ENCODE results near the gene WDR35. TPM values are rescaled to one million over a fixed set of nuclear protein-coding genes. Genes with fewer than 3 reads are reported as not detected.

WDR35 gene
- total RNA-seq, 1 donor = 18.1 TPM

- Histone ChIP-seq H3K4me1 (ENCODE audit: insufficient read depth, low read length) (peaks cover 10% of the 10 kb centered on the region), H3K4me2 (ENCODE audit: insufficient read depth, low read length) (no peak overlapping the region), H3K36me3 (ENCODE audit: insufficient read depth, low read length) (no peaks in the 10 kb centered on the region), H3K79me2 (ENCODE audit: insufficient read depth, low read length) (peaks cover 2% of the 10 kb centered on the region), H2AFZ (ENCODE audit: low read length) (no peak overlapping the region), H3K4me3 (ENCODE audit: insufficient read depth, low read length) (no peak overlapping the region), H3K27me3 (ENCODE audit: insufficient read depth, low read length) (no peaks in the 10 kb centered on the region), H4K20me1 (ENCODE audit: insufficient read depth, low read length) (no peaks in the 10 kb centered on the region), H3K9me3 (ENCODE audit: low read depth, low read length) (no peaks in the 10 kb centered on the region), H3K27ac (ENCODE audit: low read depth, low read length) (no peak overlapping the region)
- no peak for TF ChIP-seq CTCF (IDR thresholded peaks at IDR 0.05; ENCODE audit: extremely low read depth, low read depth, low read length)
- DNase-seq (ENCODE audit: insufficient read length, low spot score, missing footprints) = no peak
These were observed 102.4 kb downstream of the WDR35 start for GRCh38 chr2:19887510-19887909.

- no peak overlapping the region for H3K27ac ChIP-seq (ENCODE audit: low read depth, low read length)
- no peaks in the 10 kb centered on the region for H3K27me3 ChIP-seq (ENCODE audit: insufficient read depth, low read length)
- H2AFZ ChIP-seq (ENCODE audit: low read length) = no peak overlapping the region
- no peaks in the 10 kb centered on the region for H4K20me1 ChIP-seq (ENCODE audit: insufficient read depth, low read length)
- H3K4me3 ChIP-seq (ENCODE audit: insufficient read depth, low read length) = no peak overlapping the region
- peaks cover 10% of the 10 kb centered on the region for H3K4me1 ChIP-seq (ENCODE audit: insufficient read depth, low read length)
- no peaks in the 10 kb centered on the region for H3K36me3 ChIP-seq (ENCODE audit: insufficient read depth, low read length)
- no peaks in the 10 kb centered on the region for H3K79me2 ChIP-seq (ENCODE audit: insufficient read depth, low read length)
- H3K4me2 ChIP-seq (ENCODE audit: insufficient read depth, low read length) = no peak overlapping the region
- no peaks in the 10 kb centered on the region for H3K9me3 ChIP-seq (ENCODE audit: low read depth, low read length)
- no peak for DNase-seq (ENCODE audit: insufficient read length, low spot score, missing footprints)
- TF ChIP-seq CTCF (IDR thresholded peaks at IDR 0.05; ENCODE audit: extremely low read depth, low read depth, low read length) = no peak
These were observed 103.6 kb downstream of the WDR35 start for GRCh38 chr2:19886261-19886660.

- Histone ChIP-seq H4K20me1 (ENCODE audit: insufficient read depth, low read length) (no peaks in the 10 kb centered on the region), H3K79me2 (ENCODE audit: insufficient read depth, low read length) (no peaks in the 10 kb centered on the region), H3K27ac (ENCODE audit: low read depth, low read length) (no peak overlapping the region), H3K36me3 (ENCODE audit: insufficient read depth, low read length) (no peaks in the 10 kb centered on the region), H3K4me2 (ENCODE audit: insufficient read depth, low read length) (no peak overlapping the region), H3K9me3 (ENCODE audit: low read depth, low read length) (no peaks in the 10 kb centered on the region), H3K4me3 (ENCODE audit: insufficient read depth, low read length) (no peak overlapping the region), H2AFZ (ENCODE audit: low read length) (no peak overlapping the region), H3K27me3 (ENCODE audit: insufficient read depth, low read length) (no peaks in the 10 kb centered on the region), H3K4me1 (ENCODE audit: insufficient read depth, low read length) (peaks cover 10% of the 10 kb centered on the region)
- no peak for DNase-seq (ENCODE audit: insufficient read length, low spot score, missing footprints)
- no peak for TF ChIP-seq CTCF (IDR thresholded peaks at IDR 0.05; ENCODE audit: extremely low read depth, low read depth, low read length)
These were observed 104.1 kb downstream of the WDR35 start for GRCh38 chr2:19885791-19886190.

- Histone ChIP-seq H3K27me3 (ENCODE audit: insufficient read depth, low read length) (no peaks in the 10 kb centered on the region), H4K20me1 (ENCODE audit: insufficient read depth, low read length) (no peaks in the 10 kb centered on the region), H3K4me1 (ENCODE audit: insufficient read depth, low read length) (peaks cover 5% of the 10 kb centered on the region), H3K9me3 (ENCODE audit: low read depth, low read length) (no peaks in the 10 kb centered on the region), H3K36me3 (ENCODE audit: insufficient read depth, low read length) (no peaks in the 10 kb centered on the region), H3K27ac (ENCODE audit: low read depth, low read length) (no peak overlapping the region), H3K79me2 (ENCODE audit: insufficient read depth, low read length) (no peaks in the 10 kb centered on the region), H3K4me3 (ENCODE audit: insufficient read depth, low read length) (no peak overlapping the region), H2AFZ (ENCODE audit: low read length) (no peak overlapping the region), H3K4me2 (ENCODE audit: insufficient read depth, low read length) (no peak overlapping the region)
- TF ChIP-seq CTCF (IDR thresholded peaks at IDR 0.05; ENCODE audit: extremely low read depth, low read depth, low read length) = no peak
- no peak for DNase-seq (ENCODE audit: insufficient read length, low spot score, missing footprints)
These were observed 105.8 kb downstream of the WDR35 start for GRCh38 chr2:19883971-19884720.
